ENCODE measurements around the gene WDR90.

The WDR90 gene

DNA sequence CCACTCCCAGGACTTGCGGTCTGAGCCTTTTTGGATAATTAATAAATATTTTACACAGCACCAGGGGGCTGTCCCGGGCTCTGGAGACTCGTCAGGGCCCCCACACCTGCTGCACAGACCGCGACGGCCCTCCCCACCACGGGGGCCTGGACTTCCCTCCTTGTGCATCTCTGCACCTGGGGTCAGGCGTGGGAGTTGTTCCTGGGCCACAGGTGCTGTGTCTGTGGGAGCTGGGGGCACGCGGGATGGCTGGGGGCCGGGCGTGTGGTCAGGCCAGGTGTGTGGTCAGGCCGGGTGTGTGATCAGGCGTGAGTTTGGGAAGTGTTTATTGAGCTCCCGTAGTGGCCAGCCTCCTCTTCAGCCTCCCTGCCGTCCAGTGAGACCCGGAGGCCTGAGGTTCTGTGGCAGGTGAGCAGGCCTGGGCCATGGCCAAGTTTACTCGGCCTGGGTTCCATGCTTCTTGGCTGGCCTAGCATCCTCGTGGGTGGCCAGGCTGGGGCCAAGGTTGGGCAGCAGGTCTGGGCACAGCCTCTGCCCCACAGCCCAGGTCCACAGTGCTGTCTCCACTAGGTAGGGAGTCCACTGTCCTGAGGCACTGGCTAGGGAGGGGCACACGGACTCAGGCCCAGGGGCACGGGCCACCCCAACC, 29.2 kb downstream of the WDR90 start:
- no peak for TF ChIP-seq CTCF (IDR thresholded peaks at IDR 0.05; ENCODE audit: insufficient read depth, low read depth, low read length, missing control alignments)
- no peak for DNase-seq (ENCODE audit: low read depth)
- H3K4me3 ChIP-seq (ENCODE audit: low read depth, low read length) = no peak overlapping the region

DNA sequence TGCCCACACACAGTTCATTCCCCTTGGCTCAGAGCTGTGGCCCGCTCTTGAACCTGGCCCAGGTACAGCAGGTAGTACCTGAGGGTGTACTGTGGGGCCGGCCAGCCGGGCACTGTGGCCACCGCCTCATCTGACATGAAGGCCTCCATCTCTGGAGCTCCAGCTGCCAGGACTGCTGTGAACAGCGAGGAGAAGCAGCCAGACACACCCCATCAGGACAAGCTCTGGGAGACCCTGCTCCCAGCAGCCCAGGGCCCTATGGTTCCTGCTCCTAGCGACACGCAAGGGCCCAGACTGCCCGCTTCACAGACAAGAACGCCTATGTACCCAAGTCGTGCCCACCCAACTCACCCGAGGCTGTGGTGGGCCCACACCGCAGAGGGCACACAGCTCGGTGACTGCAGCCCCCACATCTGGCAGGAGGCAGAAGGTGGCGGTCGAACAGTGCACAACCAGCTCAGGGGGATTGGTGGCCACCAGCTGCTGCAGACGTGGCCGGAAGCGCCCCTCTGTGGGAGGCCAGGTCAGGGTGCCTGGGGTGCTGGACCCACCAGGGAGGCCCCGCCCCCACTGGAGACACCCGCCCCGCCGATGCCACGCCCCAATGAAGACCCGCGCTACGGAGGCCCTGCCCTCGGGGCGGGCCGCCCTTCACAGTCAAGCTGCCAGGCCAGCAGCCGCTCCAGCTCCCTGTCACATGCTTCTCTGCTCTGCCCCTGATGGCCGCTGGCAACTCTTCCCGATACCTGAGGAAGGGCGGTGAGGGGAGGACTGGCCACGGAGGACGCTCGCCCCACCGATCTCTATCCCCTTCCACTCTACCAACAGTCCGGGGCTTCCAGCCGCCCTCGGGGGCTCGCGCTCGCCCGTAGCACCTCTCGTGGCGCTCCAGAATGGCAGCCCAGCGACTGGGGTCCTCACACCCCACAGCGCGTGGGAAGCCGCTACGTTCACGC, 30.0 kb downstream of the WDR90 start:
- DNase-seq (ENCODE audit: low read depth) = peak; percentile 66
- no peak for TF ChIP-seq CTCF (IDR thresholded peaks at IDR 0.05; ENCODE audit: insufficient read depth, low read depth, low read length, missing control alignments)
- H3K4me3 ChIP-seq (ENCODE audit: low read depth, low read length) = peak overlapping the region; percentile 62

DNA sequence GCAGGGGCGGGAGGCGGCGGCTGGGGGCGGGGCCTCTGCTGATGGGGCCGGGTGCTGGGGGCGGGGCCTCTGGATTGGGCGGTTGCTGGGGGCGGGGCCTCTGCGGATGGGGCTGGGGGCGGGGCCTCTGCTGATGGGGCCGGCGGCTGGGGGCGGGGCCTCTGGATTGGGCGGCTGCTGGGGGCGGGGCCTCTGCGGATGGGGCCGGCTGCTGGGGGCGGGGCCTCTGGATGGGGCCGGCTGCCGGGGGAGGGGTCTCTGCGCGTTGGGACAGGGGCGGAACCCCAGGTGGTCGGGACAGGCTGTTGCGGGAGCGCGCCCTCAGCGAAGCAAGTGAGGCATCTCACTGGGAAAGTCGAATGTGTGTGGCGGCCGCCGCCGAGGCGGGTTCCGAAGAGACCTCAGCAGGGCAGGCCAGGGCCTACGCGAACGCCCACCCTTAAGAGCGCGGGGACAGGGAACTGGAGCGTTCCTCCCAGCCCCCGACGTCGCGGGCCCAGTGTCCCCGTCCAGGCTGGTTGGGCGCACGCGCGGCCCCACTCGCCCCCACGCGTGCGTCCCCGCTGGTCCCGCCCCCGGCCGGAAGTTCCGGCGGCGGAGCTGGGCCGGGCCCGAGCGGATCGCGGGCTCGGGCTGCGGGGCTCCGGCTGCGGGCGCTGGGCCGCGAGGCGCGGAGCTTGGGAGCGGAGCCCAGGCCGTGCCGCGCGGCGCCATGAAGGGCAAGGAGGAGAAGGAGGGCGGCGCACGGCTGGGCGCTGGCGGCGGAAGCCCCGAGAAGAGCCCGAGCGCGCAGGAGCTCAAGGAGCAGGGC, 30.9 kb downstream of the WDR90 start, which contains the start of gene STUB1:
STUB1 (plus strand) TSS at position 597 of the 811 bp plus-strand sequence; CDS start at position 713, 116 bp downstream.
- no peak for TF ChIP-seq CTCF (IDR thresholded peaks at IDR 0.05; ENCODE audit: insufficient read depth, low read depth, low read length, missing control alignments)
- DNase-seq (ENCODE audit: low read depth) = peak; percentile 91
- peak within 1 kb of the TSS; percentile 83 for H3K4me3 ChIP-seq (ENCODE audit: low read depth, low read length)

GRCh38 chr16:680625-680945, 31.4 kb downstream of the WDR90 start:
- H3K4me3 ChIP-seq (ENCODE audit: low read depth, low read length) = peak overlapping the region; percentile 83
- no peak for TF ChIP-seq CTCF (IDR thresholded peaks at IDR 0.05; ENCODE audit: insufficient read depth, low read depth, low read length, missing control alignments)
- no peak for DNase-seq (ENCODE audit: low read depth)

GRCh38 chr16:680967-681745, 32.0 kb downstream of the WDR90 start:
- peak; percentile 49 for DNase-seq (ENCODE audit: low read depth)
- no peak for TF ChIP-seq CTCF (IDR thresholded peaks at IDR 0.05; ENCODE audit: insufficient read depth, low read depth, low read length, missing control alignments)
- peak overlapping the region; percentile 83 for H3K4me3 ChIP-seq (ENCODE audit: low read depth, low read length)

Measured in GM12865 (cell line).